Lower lobe of right lung (tissue), 2 donors: Measurements from ENCODE around the gene COQ9. TPM values are rescaled to one million over a fixed set of nuclear protein-coding genes. Genes with fewer than 3 reads are reported as not detected.
A peak's percentile ranks its signal among the peaks of the same experiment; 100 is the strongest.

Source experiments
- ATAC-seq, 2 donors: fragments of 200-7000 bp; cut with Tn5 transposase; one replicate each; pipeline ENCODE4 v1.9.1; 2020 to 2022; ENCODE audit warnings: mild to moderate bottlenecking in 2 of 2, moderate library complexity in 2 of 2
- DNase-seq: peaks from one replicate; pipeline ENCODE4 v3.0.0-alpha.2; 2020
- H3K27ac ChIP-seq: fragments of 200-600 bp; one replicate; pipeline ENCODE4 v1.8.0; 2022
- H3K27me3 ChIP-seq: fragments of 200-600 bp; one replicate; pipeline ENCODE4 v1.8.0; 2022; ENCODE audit warnings: low read depth
- H3K36me3 ChIP-seq: fragments of 200-600 bp; one replicate; pipeline ENCODE4 v1.8.0; 2022; ENCODE audit warnings: mild to moderate bottlenecking
- H3K4me1 ChIP-seq: fragments of 200-600 bp; one replicate; pipeline ENCODE4 v1.8.0; 2022
- H3K4me3 ChIP-seq: fragments of 200-600 bp; one replicate; pipeline ENCODE4 v1.8.0; 2022; ENCODE audit warnings: mild to moderate bottlenecking
- H3K9me3 ChIP-seq: fragments of 200-600 bp; one replicate; pipeline ENCODE4 v1.8.0; 2022
- CTCF ChIP-seq: fragments of 200-600 bp; IDR thresholded peaks from one replicate; pipeline ENCODE4 v1.8.0; 2022; ENCODE audit warnings: antibody characterized with exemption, mild to moderate bottlenecking
- intact Hi-C: fragments of 100-400 bp; cut with DNase I; formaldehyde crosslinking; loops from one replicate; pipeline ENCODE4 v1.11.0; 2022
- total RNA-seq: library from RNA; stranded (reverse); fragmentation: NEBNext Ultra II Directional; extraction: Animal tissue kit (Norgen Biotek cat#: 25700); gene quantifications from one replicate; pipeline ENCODE4 v1.2.1, GENCODE V29; 2021
- donor health status: DM: no; HTN: yes; CAD: no; lungs with severe emphysema.

Gene COQ9
- total RNA-seq, 1 donor from 2014 or later = 37.2 TPM

GRCh38 chr16:57482845-57483545 lies 35.7 kb downstream of the COQ9 start:
- Histone ChIP-seq H3K4me1 (peaks cover 58% of the 10 kb centered on the region), H3K27ac (no peak overlapping the region), H3K27me3 (no peaks in the 10 kb centered on the region), H3K36me3 (no peaks in the 10 kb centered on the region), H3K4me3 (no peak overlapping the region), H3K9me3 (no peaks in the 10 kb centered on the region)
- no peak for ATAC-seq
- DNase-seq = no peak
- intact Hi-C loops = no loop called here
- TF ChIP-seq CTCF = no peak

GRCh38 chr16:57483725-57484514 lies 36.6 kb downstream of the COQ9 start:
- DNase-seq = no peak
- peak in 1 of 2 donors; percentile 12 for ATAC-seq
- TF ChIP-seq CTCF = no peak
- peaks cover 49% of the 10 kb centered on the region for H3K4me1 ChIP-seq
- H3K4me3 ChIP-seq = no peak overlapping the region
- intact Hi-C loops = no loop called here
- H3K36me3 ChIP-seq = no peaks in the 10 kb centered on the region
- no peaks in the 10 kb centered on the region for H3K9me3 ChIP-seq
- H3K27ac ChIP-seq = no peak overlapping the region
- no peaks in the 10 kb centered on the region for H3K27me3 ChIP-seq

- no peak for DNase-seq
- Histone ChIP-seq H3K27ac (no peak overlapping the region), H3K36me3 (no peaks in the 10 kb centered on the region), H3K4me3 (peak overlapping the region; percentile 86), H3K27me3 (no peaks in the 10 kb centered on the region), H3K9me3 (no peaks in the 10 kb centered on the region), H3K4me1 (peaks cover 43% of the 10 kb centered on the region)
- intact Hi-C loops = no loop called here
- no peak for ATAC-seq
- no peak for TF ChIP-seq CTCF
Measured at GRCh38 chr16:57484515-57485005, 37.3 kb downstream of the COQ9 start.

GRCh38 chr16:57485091-57485915 lies 38.0 kb downstream of the COQ9 start:
- H3K36me3 ChIP-seq = no peaks in the 10 kb centered on the region
- H3K9me3 ChIP-seq = no peaks in the 10 kb centered on the region
- peak overlapping the region; percentile 86 for H3K4me3 ChIP-seq
- peaks cover 35% of the 10 kb centered on the region for H3K4me1 ChIP-seq
- no peaks in the 10 kb centered on the region for H3K27me3 ChIP-seq
- DNase-seq = no peak
- TF ChIP-seq CTCF = no peak
- peak overlapping the region; percentile 78 for H3K27ac ChIP-seq
- peak; percentile 49 to 64 for ATAC-seq
- intact Hi-C loops = no loop called here
